ENCODE data around the gene ZNF784. TPM values are rescaled to one million over a fixed set of nuclear protein-coding genes. Genes with fewer than 3 reads are reported as not detected.

The ZNF784 gene
- total RNA-seq, 4 donors from 2014 or later = 5.7 to 10.3 (median 8.3) TPM

- WGBS, 2 donors = 38 to 53% methylated on average over 4 of the region's 4 CpGs
- intact Hi-C loops (cut with DNase I; ENCODE audit: low total_unique reads) = no loop called here
These were observed 23.3 kb downstream of the ZNF784 start for GRCh38 chr19:55601084-55601483.

GRCh38 chr19:55600662-55601028 lies 23.7 kb downstream of the ZNF784 start:
- intact Hi-C loops (cut with DNase I; ENCODE audit: low total_unique reads) = no loop called here
- peak overlapping the region; percentile 67 for H3K4me3 ChIP-seq (ENCODE audit: low read depth, poor library complexity, severe bottlenecking)
- DNase-seq (ENCODE audit: low spot score in 2 of 2) = no peak
- TF ChIP-seq CTCF (IDR thresholded peaks at IDR 0.05) = no peak
- no peak for TF ChIP-seq POLR2A (IDR thresholded peaks at IDR 0.05)
- 2 to 5% methylated on average over 14 to 15 of the region's 15 CpGs for WGBS, 2 donors

More at GRCh38 chr19:55601084-55601483, 23.3 kb downstream of the ZNF784 start:
- TF ChIP-seq CTCF (IDR thresholded peaks at IDR 0.05) (no peak), POLR2A (IDR thresholded peaks at IDR 0.05) (no peak)
- H3K4me3 ChIP-seq (ENCODE audit: low read depth, poor library complexity, severe bottlenecking) = no peak overlapping the region
- DNase-seq (ENCODE audit: low spot score in 2 of 2) = no peak

GRCh38 chr19:55599842-55600661 lies 24.3 kb downstream of the ZNF784 start, which contains the start of gene ZNF524:
Gene ZNF524, plus strand, starts transcription at chr19:55600288. Its CDS starts 1,825 bp downstream, at chr19:55602113.
- intact Hi-C loops (cut with DNase I; ENCODE audit: low total_unique reads) = no loop called here
- WGBS, 2 donors = 0% methylated on average over 46 to 51 of the region's 97 CpGs
- peak within 1 kb of the TSS; percentile 67 for H3K4me3 ChIP-seq (ENCODE audit: low read depth, poor library complexity, severe bottlenecking)
- DNase-seq (ENCODE audit: low spot score in 2 of 2) = peak; percentile 85 to 96
- TF ChIP-seq CTCF (IDR thresholded peaks at IDR 0.05) (no peak), POLR2A (IDR thresholded peaks at IDR 0.05) (no peak)

- DNase-seq (ENCODE audit: low spot score in 2 of 2) = peak; percentile 98 to 100
- intact Hi-C loops (cut with DNase I; ENCODE audit: low total_unique reads) = no loop called here
- 0 to 1% methylated on average over 23 of the region's 23 CpGs for WGBS, 2 donors
- H3K4me3 ChIP-seq (ENCODE audit: low read depth, poor library complexity, severe bottlenecking) = peak within 1 kb of the TSS; percentile 67
- TF ChIP-seq CTCF (IDR thresholded peaks at IDR 0.05) (no peak), POLR2A (IDR thresholded peaks at IDR 0.05) (no peak)
These were observed 24.9 kb downstream of the ZNF784 start, which contains the start of gene FIZ1 for GRCh38 chr19:55599468-55599841. Gene FIZ1, minus strand, starts transcription at chr19:55599517. Its CDS starts 1,652 bp downstream, at chr19:55597865.

GRCh38 chr19:55598719-55599467 lies 25.5 kb downstream of the ZNF784 start:
- WGBS, 2 donors = 6 to 8% methylated on average over 23 to 25 of the region's 26 CpGs
- peak overlapping the region; percentile 35 for H3K4me3 ChIP-seq (ENCODE audit: low read depth, poor library complexity, severe bottlenecking)
- DNase-seq (ENCODE audit: low spot score in 2 of 2) = peak; percentile 91 to 98
- no peak for TF ChIP-seq CTCF (IDR thresholded peaks at IDR 0.05)
- TF ChIP-seq POLR2A (IDR thresholded peaks at IDR 0.05) = no peak
- intact Hi-C loops (cut with DNase I; ENCODE audit: low total_unique reads) = no loop called here

All from lower leg skin (tissue), 4 donors.